Stimulated activated CD8-positive, alpha-beta memory T cell treated with anti-CD3 and anti-CD28 coated beads, Interleukin-7, amount 100 ng/mL, for 1 hour (primary cell): ENCODE measurements around the gene OLIG2.

Experiments used
- DNase-seq, 2 donors: peaks; one replicate each; pipeline ENCODE4 v3.0.0-alpha.2; 2020; ENCODE audit warnings: low read depth in 2 of 2

The OLIG2 gene

DNA sequence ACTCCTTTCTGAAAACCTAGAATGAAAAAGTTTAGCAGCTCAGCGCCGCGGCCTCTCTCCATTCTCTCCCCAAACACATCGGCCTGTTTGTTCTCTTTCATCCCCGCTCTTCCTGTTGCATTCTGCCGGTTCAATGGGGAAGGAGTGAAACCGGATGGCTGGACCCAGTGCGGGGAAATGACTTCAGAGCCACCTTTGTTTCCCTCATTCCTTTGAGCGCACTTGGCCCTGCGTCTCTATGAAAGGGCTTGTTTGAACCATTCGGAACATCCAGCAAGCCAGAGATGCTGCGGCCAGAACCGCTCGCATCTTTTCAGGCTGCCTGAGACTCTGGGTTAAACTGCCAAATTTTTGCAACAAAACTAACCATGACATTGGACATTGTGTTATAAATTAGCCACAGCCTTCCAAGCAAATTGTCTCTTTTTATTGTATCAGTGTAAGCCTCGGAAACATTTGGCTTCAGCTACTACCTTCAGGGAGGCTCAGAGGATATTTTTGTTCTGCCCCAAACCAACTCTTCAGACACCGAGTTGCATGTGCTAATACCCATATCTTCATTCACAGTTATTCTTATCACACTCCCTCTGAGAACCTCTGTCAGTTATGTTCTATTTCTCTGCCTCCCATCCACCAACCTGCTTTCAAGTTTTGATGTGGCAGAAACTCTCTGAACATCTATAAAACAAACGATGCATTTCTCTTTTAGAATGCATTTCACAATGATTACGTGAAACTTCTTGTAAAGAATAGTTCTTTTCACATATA lies 39.1 kb downstream of the OLIG2 start:
- no peak for DNase-seq

DNA sequence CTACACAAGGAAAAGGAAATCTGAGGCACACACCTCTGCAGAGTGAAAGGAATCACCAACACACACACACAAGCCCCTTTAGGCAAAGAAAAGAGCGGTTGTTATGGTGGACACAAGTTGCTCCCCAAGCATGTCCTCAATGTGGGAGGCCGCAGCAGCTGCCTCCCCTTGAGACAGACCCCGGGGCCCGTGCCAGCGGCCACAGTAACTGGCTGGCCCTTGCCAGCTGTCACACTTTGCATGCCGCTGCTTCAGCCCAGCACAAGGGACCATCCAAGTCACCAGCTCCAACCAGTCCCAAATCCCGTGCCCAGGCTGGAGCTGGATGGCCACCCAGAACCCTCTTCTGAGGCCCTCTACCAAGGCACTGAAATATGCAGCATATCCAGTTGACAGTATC lies 41.3 kb downstream of the OLIG2 start:
- DNase-seq = no peak

DNA sequence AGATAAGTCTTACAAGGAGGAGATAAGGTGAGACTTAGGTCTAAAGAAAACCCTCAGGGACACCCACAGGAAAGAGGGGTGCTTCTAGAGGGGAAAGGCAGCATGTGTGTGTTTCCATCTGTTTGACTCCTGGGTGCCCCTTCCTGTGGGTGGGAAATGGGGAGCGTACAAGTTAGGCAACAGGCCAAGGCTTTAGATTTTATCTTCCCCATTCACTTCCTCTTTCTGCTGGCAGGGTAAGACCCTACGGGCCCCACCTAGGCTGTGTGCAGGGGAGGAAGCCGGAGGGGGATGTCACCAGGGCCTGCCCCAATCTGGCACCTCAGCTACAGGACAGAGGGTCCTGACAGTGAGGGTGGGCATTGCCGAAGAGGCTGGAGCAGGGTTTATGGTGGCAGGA lies 41.7 kb downstream of the OLIG2 start:
- no peak for DNase-seq

DNA sequence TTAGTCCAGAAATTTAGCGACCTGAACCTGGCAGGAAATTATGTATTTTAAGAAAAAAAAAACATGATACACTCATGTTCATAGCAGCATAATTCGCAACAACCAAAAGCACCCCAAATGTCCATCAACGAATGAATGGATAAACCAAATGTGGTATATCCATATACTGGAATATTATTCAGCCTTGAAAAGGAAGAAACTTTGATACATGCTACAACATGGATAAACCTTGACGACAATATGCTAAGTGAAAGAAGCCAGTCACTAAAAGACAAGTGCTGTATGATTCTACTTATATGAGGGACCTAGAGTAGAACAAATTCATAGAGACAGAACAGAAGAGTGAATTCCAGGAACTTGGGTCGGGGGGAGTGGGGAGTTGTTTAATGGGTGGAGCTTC lies 43.5 kb downstream of the OLIG2 start:
- DNase-seq = no peak

DNA sequence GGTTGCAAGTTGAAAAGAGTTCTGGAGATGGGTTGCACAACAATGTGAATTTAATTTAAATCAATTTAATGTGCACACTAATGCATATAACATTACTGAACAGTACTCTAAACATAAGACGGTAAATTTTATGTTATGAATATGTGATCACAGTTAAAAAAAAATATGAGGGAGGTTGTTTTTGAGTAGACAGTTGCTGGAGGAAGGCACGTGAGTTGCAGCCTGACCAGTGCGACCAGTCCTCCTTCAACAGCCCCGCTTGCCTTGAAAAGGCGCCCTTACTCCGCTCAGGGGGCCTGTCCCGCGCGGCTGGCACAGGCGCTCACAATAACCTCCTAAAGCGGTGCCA lies 43.9 kb downstream of the OLIG2 start:
- no peak for DNase-seq

DNA sequence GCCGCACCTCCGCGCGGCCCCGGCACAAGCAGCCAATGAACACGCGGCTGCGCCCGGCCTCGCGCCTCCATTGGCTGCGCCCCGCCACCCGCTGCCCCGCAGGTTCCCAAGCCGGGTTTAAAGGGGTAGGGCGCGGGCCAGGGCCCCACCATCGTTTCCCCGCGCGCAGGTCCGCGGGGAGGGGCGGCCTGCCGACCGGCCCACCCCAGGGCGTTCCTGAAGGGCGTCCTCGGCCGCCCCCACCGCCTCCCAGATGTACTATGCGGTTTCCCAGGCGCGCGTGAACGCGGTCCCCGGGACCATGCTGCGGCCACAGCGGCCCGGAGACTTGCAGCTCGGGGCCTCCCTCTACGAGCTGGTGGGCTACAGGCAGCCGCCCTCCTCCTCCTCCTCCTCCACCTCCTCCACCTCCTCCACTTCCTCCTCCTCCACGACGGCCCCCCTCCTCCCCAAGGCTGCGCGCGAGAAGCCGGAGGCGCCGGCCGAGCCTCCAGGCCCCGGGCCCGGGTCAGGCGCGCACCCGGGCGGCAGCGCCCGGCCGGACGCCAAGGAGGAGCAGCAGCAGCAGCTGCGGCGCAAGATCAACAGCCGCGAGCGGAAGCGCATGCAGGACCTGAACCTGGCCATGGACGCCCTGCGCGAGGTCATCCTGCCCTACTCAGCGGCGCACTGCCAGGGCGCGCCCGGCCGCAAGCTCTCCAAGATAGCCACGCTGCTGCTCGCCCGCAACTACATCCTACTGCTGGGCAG lies 44.4 kb downstream of the OLIG2 start, which contains the start of gene OLIG1:
OLIG1 (plus strand) TSS at position 148 of the 750 bp plus-strand sequence; CDS start at position 254, 106 bp downstream.
- DNase-seq = no peak

DNA sequence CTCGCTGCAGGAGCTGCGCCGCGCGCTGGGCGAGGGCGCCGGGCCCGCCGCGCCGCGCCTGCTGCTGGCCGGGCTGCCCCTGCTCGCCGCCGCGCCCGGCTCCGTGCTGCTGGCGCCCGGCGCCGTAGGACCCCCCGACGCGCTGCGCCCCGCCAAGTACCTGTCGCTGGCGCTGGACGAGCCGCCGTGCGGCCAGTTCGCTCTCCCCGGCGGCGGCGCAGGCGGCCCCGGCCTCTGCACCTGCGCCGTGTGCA lies 44.9 kb downstream of the OLIG2 start:
- DNase-seq = no peak

DNA sequence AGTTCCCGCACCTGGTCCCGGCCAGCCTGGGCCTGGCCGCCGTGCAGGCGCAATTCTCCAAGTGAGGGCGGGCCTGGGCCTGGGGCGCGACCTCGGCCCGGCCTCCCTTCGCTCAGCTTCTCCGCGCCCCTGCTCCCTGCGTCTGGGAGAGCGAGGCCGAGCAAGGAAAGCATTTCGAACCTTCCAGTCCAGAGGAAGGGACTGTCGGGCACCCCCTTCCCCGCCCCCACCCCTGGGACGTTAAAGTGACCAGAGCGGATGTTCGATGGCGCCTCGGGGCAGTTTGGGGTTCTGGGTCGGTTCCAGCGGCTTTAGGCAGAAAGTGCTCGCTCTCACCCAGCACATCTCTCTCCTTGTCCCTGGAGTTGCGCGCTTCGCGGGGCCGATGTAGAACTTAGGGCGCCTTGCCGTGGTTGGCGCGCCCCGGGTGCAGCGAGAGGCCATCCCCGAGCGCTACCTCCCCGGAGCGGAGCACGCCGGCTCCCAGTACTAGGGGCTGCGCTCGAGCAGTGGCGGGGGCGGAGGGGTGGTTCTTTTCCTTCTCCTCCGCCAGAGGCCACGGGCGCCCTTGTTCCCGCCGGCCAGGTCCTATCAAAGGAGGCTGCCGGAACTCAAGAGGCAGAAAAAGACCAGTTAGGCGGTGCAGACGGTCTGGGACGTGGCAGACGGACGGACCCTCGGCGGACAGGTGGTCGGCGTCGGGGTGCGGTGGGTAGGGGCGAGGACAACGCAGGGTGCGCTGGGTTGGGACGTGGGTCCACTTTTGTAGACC lies 45.4 kb downstream of the OLIG2 start:
- DNase-seq = no peak

DNA sequence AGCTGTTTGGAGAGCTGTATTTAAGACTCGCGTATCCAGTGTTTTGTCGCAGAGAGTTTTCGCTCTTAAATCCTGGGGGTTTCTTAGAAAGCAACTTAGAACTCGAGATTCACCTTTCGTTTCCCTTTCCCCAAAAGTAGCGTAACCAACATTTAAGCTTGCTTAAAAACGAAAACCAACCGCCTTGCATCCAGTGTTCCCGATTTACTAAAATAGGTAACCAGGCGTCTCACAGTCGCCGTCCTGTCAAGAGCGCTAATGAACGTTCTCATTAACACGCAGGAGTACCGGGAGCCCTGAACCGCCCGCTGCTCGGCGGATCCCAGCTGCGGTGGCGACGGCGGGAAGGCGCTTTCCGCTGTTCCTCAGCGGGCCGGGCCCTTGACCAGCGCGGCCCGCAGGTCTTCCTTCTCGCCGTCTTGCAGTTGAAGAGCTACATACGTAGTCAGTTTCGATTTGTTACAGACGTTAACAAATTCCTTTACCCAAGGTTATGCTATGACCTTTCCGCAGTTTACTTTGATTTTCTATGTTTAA lies 46.1 kb downstream of the OLIG2 start:
- DNase-seq = no peak

DNA sequence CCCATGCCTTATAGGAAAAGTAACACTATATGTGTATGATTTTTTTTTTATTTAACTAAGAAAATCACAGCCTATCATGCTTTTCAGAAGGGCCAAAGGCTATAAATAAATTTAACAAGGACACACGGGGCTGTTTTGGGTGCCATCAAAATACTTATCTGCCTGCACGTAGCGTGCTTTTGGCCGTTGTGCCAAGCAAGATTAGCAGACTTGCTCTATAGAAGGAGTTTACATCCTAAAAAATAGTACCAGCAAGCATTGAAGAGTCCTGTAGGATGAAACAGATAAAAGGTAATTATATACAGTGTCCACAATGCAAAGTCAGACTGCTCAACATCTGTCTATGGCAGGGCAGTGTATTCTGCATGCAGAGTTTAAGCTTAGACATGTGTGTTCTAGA lies 47.9 kb downstream of the OLIG2 start:
- DNase-seq = no peak

DNA sequence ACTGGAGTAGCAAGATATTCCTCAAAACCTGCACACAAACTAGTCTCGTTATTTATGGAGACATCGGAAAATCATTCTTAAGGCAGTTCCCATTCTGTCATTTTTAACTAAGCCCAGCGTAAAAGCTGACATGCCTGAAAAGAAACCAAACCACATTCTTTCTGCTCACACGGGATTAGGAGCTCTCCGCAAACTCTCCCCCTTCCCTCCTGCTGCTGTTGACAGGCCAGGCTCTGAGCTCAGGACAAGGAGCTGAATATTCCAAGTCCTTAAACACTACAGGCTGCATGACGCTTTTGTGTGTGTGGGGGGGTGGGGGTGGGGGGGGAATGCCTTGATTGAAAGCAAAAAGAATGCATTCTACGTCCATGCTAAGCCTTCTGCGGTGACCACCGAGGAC lies 49.4 kb downstream of the OLIG2 start:
- no peak for DNase-seq

DNA sequence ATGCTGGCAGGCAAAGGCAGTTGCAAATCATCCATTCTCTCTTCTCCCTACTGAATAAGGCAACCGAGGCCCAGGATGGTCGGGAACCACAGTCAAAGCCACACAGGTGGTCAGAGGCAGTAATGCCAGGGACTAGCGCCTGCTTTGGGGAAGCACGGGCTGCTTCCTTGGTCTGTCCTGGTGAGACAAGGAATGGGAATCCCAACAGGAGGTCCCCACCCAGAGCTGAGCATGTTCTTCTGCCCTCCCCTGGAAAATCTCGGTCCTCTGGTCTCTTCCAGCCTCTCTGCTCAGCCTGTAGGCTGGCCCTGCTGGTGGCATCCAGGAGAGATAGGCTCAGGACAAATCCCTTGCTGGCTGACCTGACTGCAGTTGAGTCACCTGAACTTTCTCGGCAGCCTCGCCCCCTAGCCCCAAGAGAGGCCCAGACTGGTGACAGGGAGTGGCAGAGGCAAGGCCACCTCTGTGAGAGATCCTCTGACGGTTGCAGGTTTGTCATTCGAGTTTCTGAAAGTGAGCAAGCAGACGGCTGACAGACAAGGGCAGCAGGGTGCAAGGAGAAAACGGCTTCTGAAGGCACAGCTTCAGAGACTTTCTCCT lies 50.0 kb downstream of the OLIG2 start:
- no peak for DNase-seq

DNA sequence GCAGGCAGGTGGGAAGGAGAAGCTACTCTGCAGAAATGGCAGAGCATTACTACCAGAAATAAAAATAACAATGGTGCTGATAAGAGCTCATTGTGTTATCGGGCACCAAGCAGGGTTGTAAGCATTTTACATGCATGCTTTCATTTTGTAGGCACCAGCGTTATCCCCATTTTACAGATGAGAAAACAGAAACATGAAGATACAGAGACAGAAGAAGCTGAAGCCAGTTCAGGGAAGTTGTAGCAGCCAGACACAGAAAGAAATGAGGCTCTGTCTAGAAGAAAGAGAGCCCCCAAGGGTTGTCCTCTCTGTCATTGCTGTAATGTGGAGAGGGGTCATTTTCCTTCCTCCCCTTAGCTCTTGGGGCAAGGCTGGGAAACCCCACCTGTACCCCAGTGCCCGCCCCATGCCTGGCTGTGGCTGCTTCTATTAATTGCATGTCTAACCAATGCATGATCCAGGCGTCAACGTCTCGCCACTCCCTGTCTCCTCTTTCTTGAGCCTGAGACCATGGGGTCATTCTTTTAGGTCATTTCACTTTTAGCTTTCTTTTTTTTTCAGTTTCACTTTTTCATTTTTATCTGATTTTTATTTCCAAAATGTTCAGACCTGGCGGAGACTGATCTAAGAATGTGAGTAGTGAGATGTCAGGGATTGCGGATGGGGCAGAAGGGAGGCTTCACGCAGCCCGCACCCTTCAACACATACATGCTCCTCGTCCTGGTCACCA lies 51.0 kb downstream of the OLIG2 start:
- no peak for DNase-seq
